GM06990 (cell line): ENCODE data around the gene TMCO4.

Source experiments
- DNase-seq: peaks from one replicate; pipeline ENCODE4 v3.0.0-alpha.2; 2011; ENCODE audit not compliant: insufficient read length; ENCODE audit errors: extremely low read depth
- H3K27me3 ChIP-seq: replicated peaks from 2 replicates; pipeline ENCODE4 v1.6.0; 2011; ENCODE audit warnings: low read length; ENCODE audit not compliant: control insufficient read depth, insufficient read depth
- H3K36me3 ChIP-seq: 2 replicates; pipeline ENCODE4 v1.5.1; 2011; ENCODE audit warnings: low read length; ENCODE audit not compliant: control insufficient read depth, insufficient read depth
- H3K4me3 ChIP-seq: replicated peaks from 2 replicates; pipeline ENCODE4 v1.5.1; 2011; ENCODE audit warnings: low read depth, mild to moderate bottlenecking, control low read depth, low read length
- CTCF ChIP-seq: IDR thresholded peaks from 2 replicates; pipeline ENCODE4 v1.5.1; 2011; ENCODE audit warnings: low read length, control low read depth, mild to moderate bottlenecking, inconsistent platforms; ENCODE audit not compliant: insufficient read depth, poor library complexity, severe bottlenecking

Gene TMCO4

GRCh38 chr1:19715334-19716203 lies 84.1 kb downstream of the TMCO4 start:
- peak; percentile 88 for TF ChIP-seq CTCF
- H3K27me3 ChIP-seq, result no peaks in the 10 kb centered on the region
- H3K36me3 ChIP-seq, result no peaks in the 10 kb centered on the region
- DNase-seq, result peak; percentile 74
- H3K4me3 ChIP-seq, result no peak overlapping the region

GRCh38 chr1:19712928-19713327 lies 86.8 kb downstream of the TMCO4 start:
- no peaks in the 10 kb centered on the region for H3K36me3 ChIP-seq
- DNase-seq, result peak; percentile 44
- H3K27me3 ChIP-seq, result no peaks in the 10 kb centered on the region
- no peak for TF ChIP-seq CTCF
- H3K4me3 ChIP-seq, result no peak overlapping the region

- H3K36me3 ChIP-seq, result no peaks in the 10 kb centered on the region
- H3K27me3 ChIP-seq, result no peaks in the 10 kb centered on the region
- peak; percentile 72 for DNase-seq
- TF ChIP-seq CTCF, result no peak
- no peak overlapping the region for H3K4me3 ChIP-seq
Measured at GRCh38 chr1:19710825-19711611, 88.7 kb downstream of the TMCO4 start.

- H3K36me3 ChIP-seq, result no peaks in the 10 kb centered on the region
- TF ChIP-seq CTCF, result no peak
- no peaks in the 10 kb centered on the region for H3K27me3 ChIP-seq
- no peak for DNase-seq
- no peak overlapping the region for H3K4me3 ChIP-seq
Measured at GRCh38 chr1:19709260-19709793, 90.4 kb downstream of the TMCO4 start.

GRCh38 chr1:19708567-19709110 lies 91.1 kb downstream of the TMCO4 start:
- no peak for TF ChIP-seq CTCF
- H3K4me3 ChIP-seq, result no peak overlapping the region
- no peaks in the 10 kb centered on the region for H3K27me3 ChIP-seq
- H3K36me3 ChIP-seq, result no peaks in the 10 kb centered on the region
- DNase-seq, result no peak
